IMR-90 (cell line): ENCODE data around the gene SPAG7. TPM values are rescaled to one million over a fixed set of nuclear protein-coding genes. Genes with fewer than 3 reads are reported as not detected.

Source experiments
- ATAC-seq: fragments of 200-7000 bp; cut with Tn5 transposase; 2 replicates; pipeline ENCODE4 v1.9.1; 2020; ENCODE audit warnings: low read depth, mild to moderate bottlenecking, moderate library complexity
- BruUV-seq: library from RNA; stranded (reverse); fragments of 400-500 nt; replicated peaks from 2 replicates; lab custom pipeline; 2021; lab: Mats Ljungman, UMichigan
- CTCF ChIA-PET: fragments of 300-600 bp; formaldehyde crosslinking; extraction: SDS; loops from one replicate; lab custom pipeline; 2021; ENCODE audit warnings: antibody characterized with exemption; lab: Yijun Ruan, JAX
- POLR2A ChIA-PET: fragments of 300-600 bp; sonication (Branson Sonifier 250); formaldehyde crosslinking; loops from one replicate; lab custom pipeline; 2022; ENCODE audit warnings: antibody characterized with exemption; ENCODE audit not compliant: unreplicated experiment; lab: Charles Lee
- DNase-seq: peaks from one replicate; pipeline ENCODE4 v3.0.0; 2013
- H2AFZ ChIP-seq: replicated peaks from 2 replicates; pipeline ENCODE3; 2013; ENCODE audit warnings: low read length, mild to moderate bottlenecking; ENCODE audit not compliant: poor library complexity
- H2AK5ac ChIP-seq: 2 replicates; pipeline ENCODE4 v1.6.1; 2013; ENCODE audit warnings: low read depth, low read length, inconsistent platforms
- H2AK9ac ChIP-seq: replicated peaks from 2 replicates; pipeline ENCODE3; 2013; ENCODE audit warnings: mild to moderate bottlenecking, low read depth, low read length, moderate library complexity; ENCODE audit not compliant: poor library complexity
- H2BK120ac ChIP-seq: 2 replicates; pipeline ENCODE4 v1.6.1; 2013; ENCODE audit warnings: low read depth, low read length, inconsistent platforms
- H2BK15ac ChIP-seq: 3 replicates; pipeline ENCODE4 v1.6.1; 2013; ENCODE audit warnings: low read depth, low read length, inconsistent platforms
- H2BK20ac ChIP-seq: 2 replicates; pipeline ENCODE4 v1.6.1; 2013; ENCODE audit warnings: low read depth, mild to moderate bottlenecking, inconsistent platforms, low read length, moderate library complexity
- H2BK5ac ChIP-seq: 2 replicates; pipeline ENCODE4 v1.6.1; 2013; ENCODE audit warnings: mild to moderate bottlenecking, low read depth, low read length, inconsistent platforms; ENCODE audit not compliant: poor library complexity, severe bottlenecking
- H3K14ac ChIP-seq: replicated peaks from 2 replicates; pipeline ENCODE4 v1.6.1; 2013; ENCODE audit warnings: low read depth, low read length, inconsistent platforms
- H3K18ac ChIP-seq: 2 replicates; pipeline ENCODE4 v1.6.1; 2013; ENCODE audit warnings: low read depth, low read length, control low read depth
- H3K23ac ChIP-seq: 2 replicates; pipeline ENCODE4 v1.6.1; 2013; ENCODE audit warnings: low read depth, low read length, inconsistent platforms
- H3K27ac ChIP-seq: 2 replicates; pipeline ENCODE4 v1.5.1; 2013; ENCODE audit warnings: mild to moderate bottlenecking, control low read depth, low read length; ENCODE audit not compliant: insufficient read depth
- H3K27me3 ChIP-seq: 2 replicates; pipeline ENCODE4 v1.6.1; 2013; ENCODE audit warnings: low read length; ENCODE audit not compliant: control insufficient read depth, insufficient read depth
- H3K36me3 ChIP-seq: 2 replicates; pipeline ENCODE4 v1.6.1; 2013; ENCODE audit warnings: low read length, mixed read lengths; ENCODE audit not compliant: control insufficient read depth, insufficient read depth
- H3K4ac ChIP-seq: 2 replicates; pipeline ENCODE4 v1.6.1; 2013; ENCODE audit warnings: low read depth, low read length, inconsistent platforms
- H3K4me1 ChIP-seq: 2 replicates; pipeline ENCODE4 v1.6.1; 2013; ENCODE audit warnings: low read length, mixed read lengths; ENCODE audit not compliant: control insufficient read depth, insufficient read depth
- H3K4me2 ChIP-seq: 2 replicates; pipeline ENCODE4 v1.6.1; 2013; ENCODE audit warnings: low read depth, mild to moderate bottlenecking, control low read depth, low read length, moderate library complexity
- H3K4me3 ChIP-seq: 2 replicates; pipeline ENCODE4 v1.5.1; 2013; ENCODE audit warnings: low read depth, mild to moderate bottlenecking, control low read depth, low read length, moderate library complexity; ENCODE audit not compliant: insufficient read depth
- H3K56ac ChIP-seq: 2 replicates; pipeline ENCODE4 v1.6.1; 2013; ENCODE audit warnings: low read length, inconsistent platforms; ENCODE audit not compliant: insufficient read depth; ENCODE audit errors: extremely low read depth
- H3K79me1 ChIP-seq, 2 experiments: 2 replicates each; pipeline ENCODE4 v1.6.1; 2013; ENCODE audit warnings: low read length in 2 of 2, inconsistent platforms in 1 of 2, low read depth in 1 of 2
- H3K9ac ChIP-seq: 2 replicates; pipeline ENCODE4 v1.6.1; 2013; ENCODE audit warnings: low read depth, low read length, control low read depth
- H3K9me1 ChIP-seq: 2 replicates; pipeline ENCODE4 v1.6.1; 2013; ENCODE audit warnings: low read length, inconsistent platforms; ENCODE audit not compliant: insufficient read depth
- H3K9me3 ChIP-seq: 2 replicates; pipeline ENCODE4 v1.6.1; 2013; ENCODE audit warnings: low read length; ENCODE audit not compliant: control insufficient read depth, insufficient read depth
- H4K20me1 ChIP-seq: 2 replicates; pipeline ENCODE4 v1.6.1; 2013; ENCODE audit warnings: low read length, inconsistent platforms; ENCODE audit not compliant: insufficient read depth
- H4K5ac ChIP-seq: 2 replicates; pipeline ENCODE4 v1.6.1; 2013; ENCODE audit warnings: mild to moderate bottlenecking, low read depth, low read length, control low read depth
- H4K8ac ChIP-seq, 2 experiments: 2 replicates each; pipeline ENCODE4 v1.6.1; 2013; ENCODE audit warnings: low read depth in 2 of 2, low read length in 2 of 2, control low read depth in 1 of 2, inconsistent platforms in 1 of 2
- H4K91ac ChIP-seq: 2 replicates; pipeline ENCODE4 v1.6.1; 2013; ENCODE audit warnings: low read depth, low read length, inconsistent platforms; ENCODE audit not compliant: insufficient read depth
- BHLHE40 ChIP-seq: fragments of 150-350 bp; IDR thresholded peaks from 2 replicates; pipeline ENCODE4 v1.6.1; 2016; ENCODE audit warnings: mild to moderate bottlenecking, low read depth, low read length
- CEBPB ChIP-seq: IDR thresholded peaks from 2 replicates; pipeline ENCODE4 v1.6.1; 2012; ENCODE audit warnings: low read depth, low read length, improper control_type of control experiment
- FOS ChIP-seq: fragments of 150-350 bp; IDR thresholded peaks from 2 replicates; pipeline ENCODE4 v1.6.1; 2016; ENCODE audit warnings: low read depth, low read length
- MXI1 ChIP-seq: IDR thresholded peaks from 2 replicates; pipeline ENCODE4 v1.6.1; 2012; ENCODE audit warnings: low read depth, mild to moderate bottlenecking, low read length, moderate library complexity, borderline replicate concordance
- NFE2L2 ChIP-seq: fragments of 150-350 bp; IDR thresholded peaks from 2 replicates; pipeline ENCODE4 v1.6.1; 2016; ENCODE audit warnings: low read depth, mild to moderate bottlenecking, low read length
- POLR2A ChIP-seq: IDR thresholded peaks from 2 replicates; pipeline ENCODE4 v1.6.1; 2012; ENCODE audit warnings: mild to moderate bottlenecking, low read depth, low read length
- WGBS, 2 experiments: methylation state at CpG; one replicate each; pipeline versions ENCODE4 v1.1.5 to v1.1.7; 2013; ENCODE audit warnings: missing lambda C conversion rate in 2 of 2; ENCODE audit not compliant: insufficient read length in 1 of 2; ENCODE audit errors: extremely low coverage in 2 of 2; 5-methylcytosine and 5-hydroxymethylcytosine counted together
- dilution Hi-C: fragments of 300-500 bp; cut with HindIII; formaldehyde crosslinking; loops from one replicate; pipeline ENCODE4 v1.14.3; 2018; ENCODE audit warnings: low sequenced_read_pairs; ENCODE audit not compliant: unreplicated experiment
- in situ Hi-C: fragments of 300-500 bp; cut with MboI; formaldehyde crosslinking; loops from 3 replicates; pipeline ENCODE4 v1.14.3; 2019; ENCODE audit warnings: low sequenced_read_pairs, inconsistent platforms, mixed read lengths
- intact Hi-C: fragments of 100-400 bp; cut with micrococcal nuclease; formaldehyde crosslinking; loops from 2 replicates; pipeline ENCODE4 v1.10.0; 2022
- polyA plus RNA-seq, 3 experiments: library from polyadenylated mRNA; depleted of rRNA; stranded (reverse); fragments of >200 nt; gene quantifications; 2 replicates each; pipeline ENCODE4 v1.2.3, GENCODE V29; 2012; ENCODE audit warnings: low replicate concordance in 1 of 3
- total RNA-seq: library from RNA; depleted of rRNA; stranded (reverse); fragments of >200 nt; gene quantifications from 2 replicates; pipeline ENCODE4 v1.2.3, GENCODE V29; 2012

Gene SPAG7
- total and polyA plus RNA-seq, 2 of the 4 experiments (the other 2 are of a cell fraction) = 50.2 to 108 TPM

DNA sequence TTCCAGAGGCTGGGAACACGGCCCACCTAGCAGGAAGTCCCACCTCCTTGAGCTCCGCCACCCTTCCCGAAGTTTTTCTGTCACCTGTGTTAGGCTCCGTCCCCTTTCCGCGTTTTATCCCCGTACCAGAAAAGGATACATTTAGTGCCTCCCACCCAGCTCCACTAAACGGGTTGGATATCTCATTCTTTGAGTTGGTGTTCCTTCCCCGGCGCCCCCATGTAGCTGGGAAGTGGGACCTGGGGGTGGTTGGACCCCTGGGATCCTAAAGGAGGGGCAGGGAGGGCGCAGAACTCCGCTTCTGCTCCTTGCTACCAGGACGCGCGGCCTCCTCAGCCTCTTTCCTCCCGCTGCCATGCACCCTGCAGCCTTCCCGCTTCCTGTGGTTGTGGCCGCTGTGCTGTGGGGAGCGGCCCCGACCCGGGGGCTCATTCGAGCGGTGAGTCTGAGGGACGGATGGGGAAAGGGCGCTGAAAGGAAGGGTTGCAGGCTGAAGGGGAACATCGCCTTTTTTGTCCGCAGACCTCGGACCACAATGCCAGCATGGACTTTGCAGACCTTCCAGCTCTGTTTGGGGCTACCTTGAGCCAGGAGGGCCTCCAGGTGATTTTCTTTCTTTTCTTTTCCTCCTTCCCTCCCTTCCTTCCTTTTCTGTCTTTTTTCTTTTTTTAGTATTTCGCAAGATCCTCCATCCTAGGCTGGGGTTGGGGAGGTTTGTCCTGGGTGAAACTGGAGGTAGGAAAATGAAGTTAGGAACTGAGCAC is 26.9 kb downstream of the SPAG7 start:
- Histone ChIP-seq H3K23ac (peak overlapping the region; percentile 79), H3K56ac (peak overlapping the region; percentile 90), H4K20me1 (peaks cover 45% of the 10 kb centered on the region), H3K9me3 (no peaks in the 10 kb centered on the region), H3K4ac (peak overlapping the region; percentile 92), H2AK9ac (peak overlapping the region; percentile 99), H2AFZ (peak overlapping the region; percentile 89), H2BK15ac (no peak overlapping the region), H3K79me1 (peaks cover 22 to 65% of the 10 kb centered on the region in 2 experiments; a peak in 3 of 4 replicates), H3K4me3 (peak overlapping the region; percentile 68), H2BK20ac (no peak overlapping the region), H3K9ac (peak overlapping the region; percentile 84), H2BK5ac (peak overlapping the region; percentile 55), H3K4me2 (peak overlapping the region; percentile 72), H4K8ac (peak overlapping the region; percentile 82 to 99), H3K36me3 (peaks cover 49% of the 10 kb centered on the region), H3K4me1 (peaks cover 18% of the 10 kb centered on the region), H3K9me1 (peaks cover 15% of the 10 kb centered on the region; the same call in 1 of the 2 replicates), H2BK120ac (peak overlapping the region; percentile 85; the same call in 1 of the 2 replicates), H3K27ac (peak overlapping the region; percentile 78), H4K91ac (peak overlapping the region; percentile 93; the same call in 1 of the 2 replicates), H2AK5ac (peak overlapping the region; percentile 93), H3K14ac (peak overlapping the region; percentile 69), H3K27me3 (no peaks in the 10 kb centered on the region), H4K5ac (peak overlapping the region; percentile 72), H3K18ac (no peak overlapping the region)
- no CpG with 5 or more reads among the region's 29 CpGs for WGBS, 2 experiments
- peak; percentile 52 for ATAC-seq
- ChIA-PET CTCF (interaction anchor here (1.6 kb wide), 1 partner anchor 27 kb away, joined by 3 read pairs; the partner anchor contains the start of gene SPAG7), POLR2A (interaction anchor here (0.6 to 2.0 kb wide), 2 partner anchors 8 to 26 kb away, joined by 3 to 14 read pairs; partner anchors contain the start of gene SPAG7)
- intact Hi-C loops = loop anchor here (1.0 kb wide), 1 partner anchor 31 kb away; no protein-coding TSS in a partner anchor
- dilution Hi-C loops = no loop called here
- TSS peak; percentile 83 for BruUV-seq
- in situ Hi-C loops = no loop called here
- no peak for DNase-seq
- no peak for TF ChIP-seq BHLHE40
- TF ChIP-seq MXI1 = peak; percentile 4; the same call in 1 of the 2 replicates
- peak; percentile 8 for TF ChIP-seq POLR2A
- peak; percentile 73 for TF ChIP-seq CEBPB
- no peak for TF ChIP-seq FOS
- no peak for TF ChIP-seq NFE2L2
